Measurements from ENCODE around the gene IDH3G.

DNA sequence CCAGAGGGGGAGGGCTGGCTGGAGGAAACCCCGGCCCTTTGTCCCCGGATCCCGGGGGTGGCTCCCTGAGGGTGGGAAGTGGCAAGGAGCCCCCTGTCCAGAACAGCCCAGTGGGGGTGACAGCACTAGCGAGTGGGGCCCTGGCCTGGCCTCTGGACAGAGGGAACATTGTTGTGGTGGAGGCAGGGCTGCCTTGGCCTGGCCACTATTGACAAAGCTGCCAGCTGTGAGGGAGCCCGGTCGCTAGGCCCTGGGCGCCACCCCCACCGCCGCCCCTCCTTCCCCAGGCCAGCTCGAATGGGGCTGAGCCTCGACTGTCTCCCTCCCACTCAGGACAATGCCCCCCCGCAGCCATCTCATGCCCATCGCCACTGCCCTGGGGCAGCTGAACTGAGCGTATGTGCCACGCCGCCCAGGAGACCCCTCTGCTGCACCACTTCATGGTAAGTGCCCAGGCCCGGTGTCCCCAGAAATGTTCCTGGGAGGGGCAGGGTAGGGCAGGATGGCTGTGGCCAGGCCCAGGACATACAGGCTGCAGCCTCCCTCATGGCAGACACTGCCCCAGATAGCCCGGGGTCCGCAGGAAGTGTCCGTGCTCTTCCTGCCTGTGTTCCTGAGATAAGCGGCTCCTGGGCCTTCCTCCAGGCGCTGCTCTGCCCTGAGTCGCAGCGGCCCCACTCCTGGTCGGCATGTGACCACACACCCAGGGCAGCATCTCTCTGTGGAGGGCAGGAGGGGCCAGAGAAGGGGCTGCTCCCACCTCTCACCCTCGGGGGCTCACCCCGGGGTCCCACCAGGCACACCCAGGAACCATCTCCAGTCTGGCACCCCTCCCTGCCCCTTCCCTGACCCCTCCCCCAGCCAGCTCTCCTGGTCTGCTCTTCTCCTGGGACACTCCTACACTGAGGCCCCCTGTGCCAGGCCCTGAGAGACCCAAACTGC, 28.8 kb downstream of the IDH3G start:
- TF ChIP-seq, protein P1, sequence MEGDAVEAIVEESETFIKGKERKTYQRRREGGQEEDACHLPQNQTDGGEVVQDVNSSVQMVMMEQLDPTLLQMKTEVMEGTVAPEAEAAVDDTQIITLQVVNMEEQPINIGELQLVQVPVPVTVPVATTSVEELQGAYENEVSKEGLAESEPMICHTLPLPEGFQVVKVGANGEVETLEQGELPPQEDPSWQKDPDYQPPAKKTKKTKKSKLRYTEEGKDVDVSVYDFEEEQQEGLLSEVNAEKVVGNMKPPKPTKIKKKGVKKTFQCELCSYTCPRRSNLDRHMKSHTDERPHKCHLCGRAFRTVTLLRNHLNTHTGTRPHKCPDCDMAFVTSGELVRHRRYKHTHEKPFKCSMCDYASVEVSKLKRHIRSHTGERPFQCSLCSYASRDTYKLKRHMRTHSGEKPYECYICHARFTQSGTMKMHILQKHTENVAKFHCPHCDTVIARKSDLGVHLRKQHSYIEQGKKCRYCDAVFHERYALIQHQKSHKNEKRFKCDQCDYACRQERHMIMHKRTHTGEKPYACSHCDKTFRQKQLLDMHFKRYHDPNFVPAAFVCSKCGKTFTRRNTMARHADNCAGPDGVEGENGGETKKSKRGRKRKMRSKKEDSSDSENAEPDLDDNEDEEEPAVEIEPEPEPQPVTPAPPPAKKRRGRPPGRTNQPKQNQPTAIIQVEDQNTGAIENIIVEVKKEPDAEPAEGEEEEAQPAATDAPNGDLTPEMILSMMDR (conservative IDR thresholded peaks at IDR 0.05 in 1 of 2, IDR thresholded peaks at IDR 0.05 in 1 of 2; ENCODE audit: low read depth in 1 of 2, low read length in 2 of 2), result no peak
- no peak for TF ChIP-seq EZH2 (IDR thresholded peaks at IDR 0.05; ENCODE audit: low read length, missing control alignments)

Data from fibroblast of lung (primary cell).